Measurements from ENCODE around the gene FAM114A2. TPM values are rescaled to one million over a fixed set of nuclear protein-coding genes. Genes with fewer than 3 reads are reported as not detected.

The FAM114A2 gene
- total and polyA plus RNA-seq, 10 donors, result 6.3 to 37.3 (median 31.7) TPM

DNA sequence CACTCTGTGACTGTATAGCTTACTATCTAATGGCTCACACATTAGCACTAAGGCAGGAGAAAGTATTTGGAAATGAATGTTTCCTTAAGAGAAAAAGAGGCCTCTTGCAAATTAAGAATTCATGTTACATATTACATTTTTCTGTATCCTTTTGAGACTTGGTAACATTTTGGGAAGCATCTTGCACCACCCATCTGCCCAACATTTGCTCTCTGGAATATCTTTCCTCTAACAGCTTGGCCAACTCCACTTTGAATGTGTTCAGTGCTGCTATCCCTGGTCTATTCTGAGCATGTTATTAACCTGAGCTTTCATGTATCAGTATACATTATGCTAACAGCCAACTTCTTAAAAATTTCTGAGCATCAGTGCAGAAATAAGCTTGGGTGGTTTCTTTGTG is 27.3 kb upstream of the FAM114A2 start:
- DNase-seq, result no peak
- no peak overlapping the region for H3K27ac ChIP-seq
- no peak overlapping the region for H3K4me3 ChIP-seq
- intact Hi-C loops (cut with DNase I; ENCODE audit: low total_unique reads), result loop anchor here (10.0 kb wide), 1 partner anchor 91 kb away; no protein-coding TSS in a partner anchor
- H3K9me3 ChIP-seq, result no peaks in the 10 kb centered on the region
- H3K4me1 ChIP-seq, result no peaks in the 10 kb centered on the region
- TF ChIP-seq POLR2AphosphoS5 (IDR thresholded peaks at IDR 0.05) (no peak), POLR2A (IDR thresholded peaks at IDR 0.05) (no peak), CTCF (IDR thresholded peaks at IDR 0.05 in 8 of 11, conservative IDR thresholded peaks at IDR 0.05 in 3 of 11) (no peak)
- H3K36me3 ChIP-seq, result no peaks in the 10 kb centered on the region
- H3K27me3 ChIP-seq (replicated peaks in 1 of 7), result no peaks in the 10 kb centered on the region

GRCh38 chr5:154063372-154063771 is 24.7 kb upstream of the FAM114A2 start:
- intact Hi-C loops (cut with DNase I; ENCODE audit: low total_unique reads), result loop anchor here (10.0 kb wide), 1 partner anchor 89 kb away; no protein-coding TSS in a partner anchor
- no peak for TF ChIP-seq POLR2AphosphoS5 (IDR thresholded peaks at IDR 0.05)
- TF ChIP-seq POLR2A (IDR thresholded peaks at IDR 0.05), result no peak
- TF ChIP-seq CTCF (IDR thresholded peaks at IDR 0.05 in 8 of 11, conservative IDR thresholded peaks at IDR 0.05 in 3 of 11), result no peak
- no peak for DNase-seq
- Histone ChIP-seq H3K27me3 (replicated peaks in 1 of 7) (no peaks in the 10 kb centered on the region), H3K4me1 (peaks cover 0 to 17% (median 11%) of the 10 kb centered on the region in 6 donors), H3K4me3 (no peak overlapping the region), H3K36me3 (no peaks in the 10 kb centered on the region), H3K9me3 (no peaks in the 10 kb centered on the region), H3K27ac (no peak overlapping the region)

- Histone ChIP-seq H3K27me3 (replicated peaks in 1 of 7) (no peaks in the 10 kb centered on the region), H3K36me3 (peaks cover 0 to 16% (median under 1%) of the 10 kb centered on the region in 6 donors), H3K4me3 (no peak overlapping the region), H3K27ac (no peak overlapping the region), H3K9me3 (no peaks in the 10 kb centered on the region), H3K4me1 (peaks cover 0 to 24% (median 13%) of the 10 kb centered on the region in 6 donors)
- intact Hi-C loops (cut with DNase I; ENCODE audit: low total_unique reads), result loop anchor here (10.0 kb wide), 1 partner anchor 86 kb away; no protein-coding TSS in a partner anchor
- TF ChIP-seq CTCF (IDR thresholded peaks at IDR 0.05 in 8 of 11, conservative IDR thresholded peaks at IDR 0.05 in 3 of 11) (no peak), POLR2AphosphoS5 (IDR thresholded peaks at IDR 0.05) (no peak), POLR2A (IDR thresholded peaks at IDR 0.05) (no peak)
- DNase-seq, result no peak
- 86 to 95% (median 91%) methylated on average over 3 of the region's 3 CpGs for WGBS, 5 donors
Measured at GRCh38 chr5:154060606-154061005, 21.9 kb upstream of the FAM114A2 start.

DNA sequence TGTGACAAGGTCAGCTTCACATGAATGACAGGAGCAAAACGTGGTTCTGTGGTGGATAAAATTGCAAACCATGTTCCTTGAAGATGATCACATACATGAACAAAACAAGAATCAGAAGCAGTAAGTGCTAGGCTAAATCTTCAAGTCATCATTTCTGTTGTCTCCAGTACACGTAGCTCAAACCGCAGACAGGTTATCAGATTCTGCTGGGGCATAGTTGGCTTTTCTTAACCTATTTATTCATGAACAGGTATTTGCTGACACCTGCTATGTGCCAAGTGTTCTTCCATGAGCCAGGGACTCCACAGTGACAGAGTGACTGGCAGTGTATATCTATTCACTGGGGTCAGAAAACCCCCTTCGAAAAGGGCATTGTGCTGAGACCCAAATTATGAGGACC is 20.9 kb upstream of the FAM114A2 start:
- WGBS, 5 donors, result 72 to 88% (median 82%) methylated on average over 4 of the region's 4 CpGs
- no peak for DNase-seq
- no peaks in the 10 kb centered on the region for H3K27me3 ChIP-seq (replicated peaks in 1 of 7)
- TF ChIP-seq CTCF (IDR thresholded peaks at IDR 0.05 in 8 of 11, conservative IDR thresholded peaks at IDR 0.05 in 3 of 11), result no peak
- TF ChIP-seq POLR2A (IDR thresholded peaks at IDR 0.05), result no peak
- no peak for TF ChIP-seq POLR2AphosphoS5 (IDR thresholded peaks at IDR 0.05)
- no peak overlapping the region for H3K4me3 ChIP-seq
- H3K4me1 ChIP-seq, result peaks cover 0 to 24% (median 13%) of the 10 kb centered on the region in 6 donors
- peaks cover 0 to 27% (median 5%) of the 10 kb centered on the region in 6 donors for H3K36me3 ChIP-seq
- H3K9me3 ChIP-seq, result no peaks in the 10 kb centered on the region
- intact Hi-C loops (cut with DNase I; ENCODE audit: low total_unique reads), result no loop called here
- no peak overlapping the region for H3K27ac ChIP-seq

Measured in spleen (tissue), 11 donors.